Measurements from ENCODE around the gene SERPINA3. TPM values are rescaled to one million over a fixed set of nuclear protein-coding genes. Genes with fewer than 3 reads are reported as not detected.

Gene SERPINA3
- total RNA-seq, 1 donor from 2014 or later: not detected

DNA sequence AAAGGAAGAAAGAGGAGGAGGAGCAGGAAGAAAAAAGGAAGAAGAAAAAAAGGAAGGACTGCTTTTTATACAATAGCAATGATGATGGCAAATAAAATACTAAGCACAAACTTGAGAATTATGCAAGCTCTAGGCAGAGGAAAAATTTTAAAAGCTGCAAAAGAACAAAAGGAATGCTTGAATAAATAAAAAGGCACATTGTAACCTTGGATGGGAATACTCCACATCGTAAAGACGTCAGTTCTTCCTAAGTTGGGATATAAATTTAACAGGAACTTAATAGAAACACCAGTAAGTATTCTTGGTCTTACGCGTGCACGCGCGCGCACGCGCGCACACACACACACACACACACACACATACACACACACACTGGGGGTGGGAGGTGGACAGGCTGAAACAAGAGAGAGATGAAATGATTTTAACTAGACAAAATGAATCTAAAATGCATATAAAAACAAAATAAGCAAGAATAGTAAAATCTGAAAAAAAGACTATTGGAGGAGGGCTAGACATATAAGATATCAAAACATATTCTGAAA lies 43.0 kb downstream of the SERPINA3 start:
- no peak overlapping the region for H3K4me3 Mint-ChIP-seq
- H3K9me3 Mint-ChIP-seq: peaks cover 8% of the 10 kb centered on the region
- DNase-seq (ENCODE audit: low spot score): no peak
- H2AFZ ChIP-seq (replicated peaks): no peak overlapping the region
- H3K9ac ChIP-seq: no peak overlapping the region
- H4K20me1 ChIP-seq (ENCODE audit: low read depth): no peaks in the 10 kb centered on the region
- no peak overlapping the region for H3K27ac Mint-ChIP-seq
- H3K4me2 ChIP-seq: no peak overlapping the region
- no peak overlapping the region for H3K27ac ChIP-seq
- peaks cover 5% of the 10 kb centered on the region for H3K27me3 Mint-ChIP-seq (ENCODE audit: insufficient read depth, low read depth)
- peaks cover 6% of the 10 kb centered on the region for H3K4me1 Mint-ChIP-seq
- no peaks in the 10 kb centered on the region for H3K36me3 ChIP-seq
- H3F3A ChIP-seq (ENCODE audit: low read depth): no peaks in the 10 kb centered on the region
- no peak for TF ChIP-seq CTCF (IDR thresholded peaks at IDR 0.05)
- no peak for TF ChIP-seq EZH2phosphoT487 (IDR thresholded peaks at IDR 0.05)
- no peak for TF ChIP-seq EZH2 (IDR thresholded peaks at IDR 0.05)
- H3K9me3 ChIP-seq (ENCODE audit: low read depth): no peaks in the 10 kb centered on the region
- no peak overlapping the region for H3K4me3 ChIP-seq
- no peaks in the 10 kb centered on the region for H3K36me3 Mint-ChIP-seq
- no peaks in the 10 kb centered on the region for H3K4me1 ChIP-seq
- no peaks in the 10 kb centered on the region for H3K27me3 ChIP-seq
- no peaks in the 10 kb centered on the region for H3K79me2 ChIP-seq (ENCODE audit: low read depth)

DNA sequence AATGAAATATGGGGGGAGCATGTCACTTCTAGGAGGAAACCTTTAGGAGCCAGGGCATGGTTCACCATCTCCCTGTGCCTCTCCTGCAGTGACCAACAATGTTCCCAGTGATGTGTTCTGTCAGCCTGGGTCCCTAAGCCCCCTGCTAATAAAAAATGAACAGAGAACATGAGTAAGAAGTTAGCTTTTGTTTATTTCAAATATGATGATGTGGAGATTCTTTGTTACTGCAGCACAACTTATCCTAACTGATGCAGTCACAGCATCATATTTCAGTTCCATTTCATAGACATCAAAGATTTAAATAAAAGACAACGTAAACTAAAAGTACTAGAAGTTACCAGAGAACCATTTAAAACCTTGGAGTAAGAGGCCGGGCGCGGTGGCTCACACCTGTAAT lies 43.9 kb downstream of the SERPINA3 start:
- Histone ChIP-seq H3K27me3 (no peaks in the 10 kb centered on the region), H3K9ac (no peak overlapping the region), H3K79me2 (ENCODE audit: low read depth) (no peaks in the 10 kb centered on the region), H3K4me2 (no peak overlapping the region), H4K20me1 (ENCODE audit: low read depth) (no peaks in the 10 kb centered on the region), H3K36me3 (no peaks in the 10 kb centered on the region), H3K9me3 (ENCODE audit: low read depth) (no peaks in the 10 kb centered on the region), H3F3A (ENCODE audit: low read depth) (no peaks in the 10 kb centered on the region), H3K4me3 (no peak overlapping the region), H3K27ac (no peak overlapping the region), H3K4me1 (no peaks in the 10 kb centered on the region), H2AFZ (replicated peaks) (no peak overlapping the region)
- no peaks in the 10 kb centered on the region for H3K36me3 Mint-ChIP-seq
- TF ChIP-seq EZH2phosphoT487 (IDR thresholded peaks at IDR 0.05) (no peak), EZH2 (IDR thresholded peaks at IDR 0.05) (no peak), CTCF (IDR thresholded peaks at IDR 0.05) (no peak)
- peaks cover 6% of the 10 kb centered on the region for H3K4me1 Mint-ChIP-seq
- H3K27ac Mint-ChIP-seq: no peak overlapping the region
- peaks cover 8% of the 10 kb centered on the region for H3K9me3 Mint-ChIP-seq
- H3K4me3 Mint-ChIP-seq: no peak overlapping the region
- H3K27me3 Mint-ChIP-seq (ENCODE audit: insufficient read depth, low read depth): peaks cover 8% of the 10 kb centered on the region
- DNase-seq (ENCODE audit: low spot score): no peak

DNA sequence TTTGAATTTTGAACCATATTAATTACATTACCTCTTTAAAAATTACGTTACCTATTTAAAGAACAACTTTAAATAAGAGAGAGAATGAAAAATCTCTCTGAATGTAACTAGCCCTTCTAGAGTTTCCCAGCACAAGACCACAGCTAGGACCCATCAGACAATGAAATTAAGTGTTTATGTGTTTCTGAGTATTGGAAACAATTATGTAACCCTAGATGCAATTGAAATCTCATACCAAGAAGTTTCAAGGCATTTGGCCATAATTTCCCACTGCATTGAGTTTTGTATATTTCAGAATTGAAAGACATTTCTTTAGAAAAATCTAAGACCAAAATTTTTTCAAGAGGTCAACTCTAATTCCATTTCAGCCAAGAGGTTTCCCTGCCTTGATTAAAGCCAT lies 47.1 kb downstream of the SERPINA3 start:
- Histone ChIP-seq H3K79me2 (ENCODE audit: low read depth) (no peaks in the 10 kb centered on the region), H3K4me1 (no peaks in the 10 kb centered on the region), H3K9me3 (ENCODE audit: low read depth) (no peaks in the 10 kb centered on the region), H3K36me3 (no peaks in the 10 kb centered on the region), H2AFZ (replicated peaks) (no peak overlapping the region), H3K9ac (no peak overlapping the region), H3K4me3 (no peak overlapping the region), H3K4me2 (no peak overlapping the region), H4K20me1 (ENCODE audit: low read depth) (no peaks in the 10 kb centered on the region), H3F3A (ENCODE audit: low read depth) (no peaks in the 10 kb centered on the region), H3K27me3 (no peaks in the 10 kb centered on the region), H3K27ac (no peak overlapping the region)
- Mint-ChIP-seq H3K27me3 (ENCODE audit: insufficient read depth, low read depth) (peaks cover 8% of the 10 kb centered on the region), H3K4me1 (no peaks in the 10 kb centered on the region), H3K36me3 (no peaks in the 10 kb centered on the region), H3K4me3 (no peak overlapping the region), H3K27ac (no peak overlapping the region), H3K9me3 (peaks cover 8% of the 10 kb centered on the region)
- DNase-seq (ENCODE audit: low spot score): no peak
- TF ChIP-seq CTCF (IDR thresholded peaks at IDR 0.05) (no peak), EZH2phosphoT487 (IDR thresholded peaks at IDR 0.05) (no peak), EZH2 (IDR thresholded peaks at IDR 0.05) (no peak)
